Endodermal cell (in vitro differentiated cells): ENCODE data around the gene KCTD7. TPM values are rescaled to one million over a fixed set of nuclear protein-coding genes. Genes with fewer than 3 reads are reported as not detected.

Experiments used
- DNase-seq: peaks from one replicate; pipeline ENCODE4 v3.0.0-alpha.2; 2017
- H3K27ac ChIP-seq: 2 replicates; pipeline ENCODE4 v1.5.1; 2013; ENCODE audit warnings: mild to moderate bottlenecking, low read depth, low read length, moderate library complexity
- H3K27me3 ChIP-seq: 2 replicates; pipeline ENCODE4 v1.6.1; 2013; ENCODE audit warnings: mild to moderate bottlenecking, low read length, moderate library complexity; ENCODE audit not compliant: insufficient read depth, control insufficient read depth, poor library complexity, severe bottlenecking
- H3K36me3 ChIP-seq: 2 replicates; pipeline ENCODE4 v1.7.0; 2013; ENCODE audit warnings: mild to moderate bottlenecking, low read length, moderate library complexity; ENCODE audit not compliant: control insufficient read depth, insufficient read depth
- H3K4me1 ChIP-seq: one replicate; pipeline ENCODE4 v1.7.0; 2013; ENCODE audit warnings: low read length; ENCODE audit not compliant: control insufficient read depth, insufficient read depth
- H3K4me3 ChIP-seq: 2 replicates; pipeline ENCODE4 v1.5.1; 2013; ENCODE audit warnings: mild to moderate bottlenecking, low read length, moderate library complexity
- H3K9ac ChIP-seq: 2 replicates; pipeline ENCODE4 v1.6.1; 2013; ENCODE audit warnings: mild to moderate bottlenecking, low read length, moderate library complexity; ENCODE audit not compliant: poor library complexity, severe bottlenecking; ENCODE audit errors: extremely low read depth
- H3K9me3 ChIP-seq: 2 replicates; pipeline ENCODE4 v1.6.1; 2013; ENCODE audit warnings: mild to moderate bottlenecking, low read length, moderate library complexity; ENCODE audit not compliant: control insufficient read depth
- H3K27ac Mint-ChIP-seq: 2 replicates; pipeline ENCODE4 v1.8.0; 2020; ENCODE audit warnings: mixed read lengths
- H3K27me3 Mint-ChIP-seq: 2 replicates; pipeline ENCODE4 v1.8.0; 2021; ENCODE audit warnings: mild to moderate bottlenecking, mixed read lengths; ENCODE audit not compliant: insufficient read depth
- H3K36me3 Mint-ChIP-seq: 2 replicates; pipeline ENCODE4 v1.8.0; 2020; ENCODE audit warnings: low read depth, mixed read lengths
- H3K4me1 Mint-ChIP-seq: 2 replicates; pipeline ENCODE4 v1.8.0; 2020; ENCODE audit warnings: mixed read lengths
- H3K4me3 Mint-ChIP-seq: 2 replicates; pipeline ENCODE4 v1.8.0; 2020; ENCODE audit warnings: mild to moderate bottlenecking, moderate library complexity, mixed read lengths
- H3K9me3 Mint-ChIP-seq: 2 replicates; pipeline ENCODE4 v1.8.0; 2020; ENCODE audit warnings: mild to moderate bottlenecking, mixed read lengths
- WGBS, 2 experiments: methylation state at CpG; one replicate each; pipeline versions ENCODE4 v1.1.5 to v1.1.7; 2013; ENCODE audit warnings: missing lambda C conversion rate in 2 of 2, mixed read lengths in 1 of 2; ENCODE audit not compliant: insufficient coverage in 1 of 2, insufficient read length in 1 of 2; 5-methylcytosine and 5-hydroxymethylcytosine counted together
- total RNA-seq, 2 donors: library from RNA; stranded (reverse); fragmentation: NEBNext Ultra II Directional in 1 of 2; extraction: Animal tissue kit (Norgen Biotek cat#: 25700) in 1 of 2; gene quantifications; 2 replicates in 1 of 2; 3 replicates in 1 of 2; pipeline ENCODE4 v1.2.1, GENCODE V29; 2021
- TF ChIP-seq, protein P1 (sequence below): fragments of 200-600 bp; sonication (generic); conservative IDR thresholded peaks from 2 replicates; pipeline ENCODE4 v1.5.0; 2021; ENCODE audit warnings: antibody characterized with exemption, mild to moderate bottlenecking

The KCTD7 gene
- total RNA-seq, 2 donors from 2014 or later: 13.1 to 15.6 TPM

DNA sequence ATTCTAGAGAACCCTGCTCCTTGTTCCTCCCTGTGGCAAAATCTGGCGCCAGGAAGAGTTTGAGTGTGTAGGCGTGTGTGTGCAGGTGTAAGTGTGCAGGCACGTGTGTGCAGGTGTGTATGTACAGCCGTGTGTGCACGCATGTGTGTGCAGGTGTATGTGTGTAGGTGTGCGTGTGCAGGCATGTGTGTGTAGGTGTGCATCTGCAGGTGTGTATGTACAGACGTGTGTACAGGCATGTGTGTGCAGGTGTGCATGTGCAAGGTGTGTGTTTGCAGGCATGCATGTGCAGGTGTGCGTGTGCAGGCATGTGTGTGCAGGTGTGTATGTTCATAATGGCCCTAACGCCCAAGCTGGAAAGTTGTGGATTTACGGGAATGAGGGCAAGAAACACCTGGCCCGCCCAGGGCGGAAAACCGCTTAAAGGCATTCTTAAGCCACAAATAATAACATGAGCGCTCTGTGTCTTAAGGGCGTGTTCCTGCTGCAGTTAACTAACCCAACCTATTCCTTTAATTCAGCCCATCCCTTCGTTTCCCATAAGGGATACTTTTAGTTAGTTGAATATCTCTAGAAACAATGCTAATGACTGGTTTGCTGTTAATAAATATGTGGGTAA, 34.1 kb downstream of the KCTD7 start:
- H3K4me3 Mint-ChIP-seq: no peak overlapping the region
- no peaks in the 10 kb centered on the region for H3K27me3 Mint-ChIP-seq
- no peak overlapping the region for H3K27ac Mint-ChIP-seq

DNA sequence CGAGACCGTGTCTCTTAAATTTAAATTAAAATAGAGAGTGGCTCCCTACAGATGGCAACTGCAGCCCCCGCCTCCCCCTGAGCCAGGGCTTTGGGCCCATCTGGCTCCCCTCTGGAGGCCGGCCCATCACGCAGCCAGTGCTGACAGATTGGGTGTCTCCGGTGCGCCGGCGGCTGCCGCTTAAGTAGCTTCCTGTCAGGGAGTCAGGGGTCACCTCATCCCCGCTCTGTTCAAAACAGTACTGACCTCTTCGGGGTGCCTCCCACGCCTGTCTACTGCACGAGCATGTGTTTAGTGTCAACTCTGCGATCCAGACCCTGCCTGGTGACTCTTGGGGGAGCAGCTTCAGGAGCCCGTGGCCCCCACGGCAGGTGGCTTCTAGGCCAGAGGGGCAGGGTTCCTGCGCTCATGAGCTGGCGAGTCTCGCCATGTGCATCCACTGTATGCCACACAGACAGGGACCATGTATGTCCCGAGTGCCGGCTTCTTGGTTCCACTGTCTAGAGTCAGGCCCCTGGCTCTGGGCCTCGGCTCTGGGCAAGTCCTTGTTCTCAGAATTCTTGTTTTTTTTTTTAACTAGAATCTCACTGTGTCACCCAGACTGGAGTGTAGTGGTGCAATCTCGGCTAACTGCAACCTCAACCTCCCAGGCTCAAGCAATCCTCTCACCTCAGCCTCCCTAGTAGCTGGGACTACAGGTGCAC, 36.1 kb downstream of the KCTD7 start:
- Histone ChIP-seq H3K27ac (no peak overlapping the region), H3K4me1 (no peaks in the 10 kb centered on the region), H3K9ac (no peak overlapping the region), H3K4me3 (no peak overlapping the region), H3K36me3 (peaks cover 17% of the 10 kb centered on the region), H3K9me3 (peaks cover 13% of the 10 kb centered on the region), H3K27me3 (no peaks in the 10 kb centered on the region)
- whole genome bisulfite sequencing, 2 experiments: 92 to 95% methylated on average over 21 to 24 of the region's 24 CpGs
- DNase-seq: no peak
- Mint-ChIP-seq H3K27ac (peak overlapping the region; percentile 84), H3K9me3 (peaks cover 15% of the 10 kb centered on the region), H3K4me3 (no peak overlapping the region), H3K27me3 (no peaks in the 10 kb centered on the region), H3K36me3 (peaks cover 39% of the 10 kb centered on the region), H3K4me1 (no peaks in the 10 kb centered on the region)
- TF ChIP-seq, protein P1, sequence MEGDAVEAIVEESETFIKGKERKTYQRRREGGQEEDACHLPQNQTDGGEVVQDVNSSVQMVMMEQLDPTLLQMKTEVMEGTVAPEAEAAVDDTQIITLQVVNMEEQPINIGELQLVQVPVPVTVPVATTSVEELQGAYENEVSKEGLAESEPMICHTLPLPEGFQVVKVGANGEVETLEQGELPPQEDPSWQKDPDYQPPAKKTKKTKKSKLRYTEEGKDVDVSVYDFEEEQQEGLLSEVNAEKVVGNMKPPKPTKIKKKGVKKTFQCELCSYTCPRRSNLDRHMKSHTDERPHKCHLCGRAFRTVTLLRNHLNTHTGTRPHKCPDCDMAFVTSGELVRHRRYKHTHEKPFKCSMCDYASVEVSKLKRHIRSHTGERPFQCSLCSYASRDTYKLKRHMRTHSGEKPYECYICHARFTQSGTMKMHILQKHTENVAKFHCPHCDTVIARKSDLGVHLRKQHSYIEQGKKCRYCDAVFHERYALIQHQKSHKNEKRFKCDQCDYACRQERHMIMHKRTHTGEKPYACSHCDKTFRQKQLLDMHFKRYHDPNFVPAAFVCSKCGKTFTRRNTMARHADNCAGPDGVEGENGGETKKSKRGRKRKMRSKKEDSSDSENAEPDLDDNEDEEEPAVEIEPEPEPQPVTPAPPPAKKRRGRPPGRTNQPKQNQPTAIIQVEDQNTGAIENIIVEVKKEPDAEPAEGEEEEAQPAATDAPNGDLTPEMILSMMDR: no peak

More for the DNA sequence above, 34.1 kb downstream of the KCTD7 start:
- Histone ChIP-seq H3K9ac (no peak overlapping the region), H3K36me3 (peaks cover 9% of the 10 kb centered on the region), H3K9me3 (peaks cover 13% of the 10 kb centered on the region), H3K27ac (no peak overlapping the region), H3K4me3 (peak overlapping the region; percentile 43), H3K27me3 (no peaks in the 10 kb centered on the region), H3K4me1 (no peaks in the 10 kb centered on the region)
- TF ChIP-seq, protein P1: no peak
- Mint-ChIP-seq H3K4me1 (no peaks in the 10 kb centered on the region), H3K9me3 (peaks cover 15% of the 10 kb centered on the region), H3K36me3 (peaks cover 32% of the 10 kb centered on the region)
- DNase-seq: no peak
- 93 to 98% methylated on average over 6 to 16 of the region's 16 CpGs for whole genome bisulfite sequencing, 2 experiments

DNA sequence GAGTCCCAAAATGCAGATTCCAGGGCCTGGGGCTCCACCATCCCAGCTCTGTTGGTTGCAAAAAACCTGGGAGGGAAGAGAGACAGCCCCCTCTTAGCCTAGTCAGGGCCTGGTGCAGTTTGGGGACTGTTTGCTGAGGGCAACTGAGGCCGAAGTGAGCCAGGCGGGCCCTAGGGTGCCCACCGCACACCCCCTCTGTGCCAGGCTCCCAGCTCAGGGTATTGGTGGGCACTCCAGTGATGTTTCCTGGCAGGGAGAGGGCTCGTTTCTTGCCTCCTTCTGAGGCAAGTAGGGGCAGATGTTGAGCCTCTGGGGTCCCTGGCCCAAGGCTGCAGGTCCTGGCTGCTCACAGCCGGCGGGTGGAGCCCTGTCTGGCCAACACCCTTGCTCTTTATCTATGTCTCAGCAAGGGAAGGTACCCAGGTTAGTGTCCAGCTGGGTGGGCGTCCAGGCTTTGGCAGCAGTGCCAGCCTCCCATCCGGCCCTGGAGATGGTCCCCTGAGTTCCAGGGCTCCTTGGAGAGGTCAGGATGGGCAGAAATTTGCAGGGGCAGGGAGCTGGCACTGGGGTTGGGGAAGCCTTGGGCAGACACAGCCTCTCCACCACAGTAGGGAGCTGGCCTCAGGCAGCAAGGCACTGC, 37.8 kb downstream of the KCTD7 start:
- H3K4me1 Mint-ChIP-seq: no peaks in the 10 kb centered on the region
- Histone ChIP-seq H3K9ac (no peak overlapping the region), H3K27me3 (no peaks in the 10 kb centered on the region), H3K36me3 (peaks cover 17% of the 10 kb centered on the region), H3K9me3 (peaks cover 13% of the 10 kb centered on the region), H3K4me3 (no peak overlapping the region), H3K27ac (no peak overlapping the region), H3K4me1 (no peaks in the 10 kb centered on the region)
- no peaks in the 10 kb centered on the region for H3K27me3 Mint-ChIP-seq
- DNase-seq: no peak
- H3K27ac Mint-ChIP-seq: no peak overlapping the region
- 94 to 100% methylated on average over 2 to 8 of the region's 8 CpGs for WGBS, 2 experiments
- H3K36me3 Mint-ChIP-seq: peaks cover 39% of the 10 kb centered on the region
- H3K9me3 Mint-ChIP-seq: peaks cover 15% of the 10 kb centered on the region
- TF ChIP-seq, protein P1: no peak
- H3K4me3 Mint-ChIP-seq: no peak overlapping the region
